Mucosa of descending colon (tissue), 3 donors: ENCODE data around the gene IL17B. TPM values are rescaled to one million over a fixed set of nuclear protein-coding genes. Genes with fewer than 3 reads are reported as not detected.
A peak's percentile ranks its signal among the peaks of the same experiment; 100 is the strongest.

Experiments used
- ATAC-seq: fragments of 200-7000 bp; cut with Tn5 transposase; one replicate; pipeline ENCODE4 v1.9.1; 2020; ENCODE audit warnings: mild to moderate bottlenecking, moderate library complexity
- DNase-seq, 3 donors: peaks; one replicate each; pipeline ENCODE4 v3.0.0-alpha.2; 2020
- H3K36me3 ChIP-seq: fragments of 200-600 bp; one replicate; pipeline ENCODE4 v1.8.0; 2021; ENCODE audit warnings: low read depth, mild to moderate bottlenecking
- H3K4me1 ChIP-seq: fragments of 200-600 bp; one replicate; pipeline ENCODE4 v1.8.0; 2021; ENCODE audit warnings: low read depth, mild to moderate bottlenecking
- H3K4me3 ChIP-seq: fragments of 200-600 bp; one replicate; pipeline ENCODE4 v1.8.0; 2021; ENCODE audit warnings: mild to moderate bottlenecking
- H3K9me3 ChIP-seq: fragments of 200-600 bp; one replicate; pipeline ENCODE4 v1.8.0; 2021; ENCODE audit warnings: mild to moderate bottlenecking
- CTCF ChIP-seq: fragments of 200-600 bp; IDR thresholded peaks from one replicate; pipeline ENCODE4 v1.8.0; 2022; ENCODE audit warnings: antibody characterized with exemption, mild to moderate bottlenecking
- intact Hi-C, 2 donors: fragments of 100-400 bp; cut with DNase I in 1 of 2; cut with micrococcal nuclease in 1 of 2; formaldehyde crosslinking; loops; one replicate each; pipeline versions ENCODE4 v1.11.0 to v1.11.1; 2022; cut with DNase I, micrococcal nuclease
- total RNA-seq, 3 donors: library from RNA; stranded (reverse); fragmentation: NEBNext Ultra II Directional in 2 of 3; extraction: Animal tissue kit (Norgen Biotek cat#: 25700) in 2 of 3; gene quantifications; one replicate each; pipeline versions ENCODE4 v1.2.1 to v1.2.4, GENCODE V29; 2021 to 2023
- donor health status: DM: no; HTN: no; CAD: no; lungs with moderate emphysema.
- donor health status: DM: no; HTN: no; CAD: no.
- donor health status: DM: no; HTN: yes; CAD: no.

Gene IL17B
- total RNA-seq, 3 donors from 2014 or later = 0.92 TPM; not detected in 2

GRCh38 chr5:149337736-149338135, 41.4 kb downstream of the IL17B start:
- H3K9me3 ChIP-seq = no peaks in the 10 kb centered on the region
- no peak for ATAC-seq
- no peak for TF ChIP-seq CTCF
- H3K4me3 ChIP-seq = no peak overlapping the region
- DNase-seq = no peak
- intact Hi-C loops = no loop called here
- H3K36me3 ChIP-seq = no peaks in the 10 kb centered on the region
- no peaks in the 10 kb centered on the region for H3K4me1 ChIP-seq

GRCh38 chr5:149333711-149334443, 45.2 kb downstream of the IL17B start:
- DNase-seq = no peak
- no peak for ATAC-seq
- H3K9me3 ChIP-seq = no peaks in the 10 kb centered on the region
- no peak for TF ChIP-seq CTCF
- H3K4me3 ChIP-seq = no peak overlapping the region
- H3K36me3 ChIP-seq = no peaks in the 10 kb centered on the region
- intact Hi-C loops = no loop called here
- H3K4me1 ChIP-seq = no peaks in the 10 kb centered on the region

GRCh38 chr5:149328177-149328576, 50.9 kb downstream of the IL17B start:
- peaks cover 1% of the 10 kb centered on the region for H3K4me1 ChIP-seq
- no peak for DNase-seq
- H3K9me3 ChIP-seq = no peaks in the 10 kb centered on the region
- ATAC-seq = no peak
- intact Hi-C loops = no loop called here
- H3K4me3 ChIP-seq = no peak overlapping the region
- TF ChIP-seq CTCF = no peak
- H3K36me3 ChIP-seq = no peaks in the 10 kb centered on the region

- ATAC-seq = peak; percentile 62
- TF ChIP-seq CTCF = no peak
- Histone ChIP-seq H3K36me3 (no peaks in the 10 kb centered on the region), H3K4me1 (peaks cover 14% of the 10 kb centered on the region), H3K4me3 (no peak overlapping the region), H3K9me3 (no peaks in the 10 kb centered on the region)
- DNase-seq = no peak
- intact Hi-C loops = no loop called here
Observed at GRCh38 chr5:149326611-149327010, 52.5 kb downstream of the IL17B start.

GRCh38 chr5:149325894-149326293, 53.2 kb downstream of the IL17B start:
- TF ChIP-seq CTCF = no peak
- intact Hi-C loops = no loop called here
- H3K4me1 ChIP-seq = peaks cover 19% of the 10 kb centered on the region
- H3K4me3 ChIP-seq = no peak overlapping the region
- DNase-seq (no peak), ATAC-seq (no peak)
- no peaks in the 10 kb centered on the region for H3K36me3 ChIP-seq
- no peaks in the 10 kb centered on the region for H3K9me3 ChIP-seq
